GM06990 (cell line): ENCODE measurements around the gene TRIM65.
A peak's percentile ranks its signal among the peaks of the same experiment; 100 is the strongest.

Source experiments
- DNase-seq: peaks from one replicate; pipeline ENCODE4 v3.0.0-alpha.2; 2011; ENCODE audit not compliant: insufficient read length; ENCODE audit errors: extremely low read depth
- H3K27me3 ChIP-seq: replicated peaks from 2 replicates; pipeline ENCODE4 v1.6.0; 2011; ENCODE audit warnings: low read length; ENCODE audit not compliant: control insufficient read depth, insufficient read depth
- H3K36me3 ChIP-seq: 2 replicates; pipeline ENCODE4 v1.5.1; 2011; ENCODE audit warnings: low read length; ENCODE audit not compliant: control insufficient read depth, insufficient read depth
- H3K4me3 ChIP-seq: replicated peaks from 2 replicates; pipeline ENCODE4 v1.5.1; 2011; ENCODE audit warnings: low read depth, mild to moderate bottlenecking, control low read depth, low read length
- TF ChIP-seq, protein P1 (sequence below): IDR thresholded peaks from 2 replicates; pipeline ENCODE4 v1.5.1; 2011; ENCODE audit warnings: low read length, control low read depth, mild to moderate bottlenecking, inconsistent platforms; ENCODE audit not compliant: insufficient read depth, poor library complexity, severe bottlenecking

TRIM65 gene

DNA sequence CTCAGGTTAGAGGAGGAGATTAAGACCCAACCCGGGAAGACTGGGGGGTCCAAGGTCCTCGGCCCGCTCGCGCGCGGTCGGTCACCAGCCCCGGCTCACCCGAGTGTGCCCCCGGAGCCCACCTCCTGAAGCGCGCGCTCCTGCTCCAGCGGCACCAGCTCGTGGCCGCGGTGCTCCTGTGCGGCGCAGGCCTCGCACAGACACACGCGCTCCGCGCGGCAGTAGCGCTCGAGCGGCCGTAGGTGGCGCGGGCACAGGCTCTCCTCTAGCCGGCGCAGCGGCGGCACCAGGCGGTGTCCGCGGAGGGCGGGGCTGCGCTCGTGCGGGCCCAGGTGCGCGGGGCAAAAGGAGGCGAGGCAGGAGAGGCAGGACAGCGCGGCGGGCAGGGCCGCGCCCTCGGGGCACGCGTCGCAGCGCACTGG, 19.0 kb downstream of the TRIM65 start:
- H3K36me3 ChIP-seq = no peaks in the 10 kb centered on the region

DNA sequence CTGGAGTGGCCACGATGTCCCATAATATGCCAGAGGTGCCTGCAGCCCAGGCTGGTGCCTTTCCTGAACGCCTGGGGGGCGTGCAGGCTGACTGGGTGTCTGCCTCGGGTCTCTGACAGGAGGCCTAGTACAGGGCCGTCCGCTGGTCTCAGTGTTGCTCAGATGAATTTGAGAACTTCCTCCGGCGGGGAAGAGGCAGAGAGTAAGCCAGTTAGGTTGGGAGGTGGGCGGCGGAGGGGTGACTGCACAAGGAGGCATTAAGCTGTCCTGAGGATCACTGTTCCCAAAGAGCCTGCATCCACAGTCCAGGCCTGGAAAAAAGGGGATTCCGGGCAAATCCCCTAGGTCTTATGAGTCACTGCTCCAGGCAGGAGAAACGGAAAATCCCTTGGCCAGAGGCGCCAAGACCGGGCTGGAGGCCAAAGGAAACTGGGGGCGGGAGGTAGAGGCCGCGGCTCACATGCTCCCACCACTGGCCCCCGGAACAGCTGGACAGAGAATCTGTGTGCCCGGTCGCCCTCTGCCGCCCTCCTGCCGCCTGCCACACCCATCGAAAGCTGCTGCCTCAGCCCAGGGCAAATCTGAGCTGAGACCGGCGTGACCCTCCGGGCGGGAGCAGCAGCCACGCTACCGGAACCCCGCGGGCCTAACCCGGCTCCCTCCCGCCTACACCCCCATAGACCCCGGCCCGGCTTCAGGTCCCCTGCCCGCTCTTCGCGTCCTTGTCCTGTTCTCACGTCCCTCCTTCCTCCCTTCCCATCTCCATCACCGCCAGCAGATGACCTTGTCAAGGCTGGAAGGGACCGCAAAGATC, 19.6 kb downstream of the TRIM65 start:
- TF ChIP-seq, protein P1, sequence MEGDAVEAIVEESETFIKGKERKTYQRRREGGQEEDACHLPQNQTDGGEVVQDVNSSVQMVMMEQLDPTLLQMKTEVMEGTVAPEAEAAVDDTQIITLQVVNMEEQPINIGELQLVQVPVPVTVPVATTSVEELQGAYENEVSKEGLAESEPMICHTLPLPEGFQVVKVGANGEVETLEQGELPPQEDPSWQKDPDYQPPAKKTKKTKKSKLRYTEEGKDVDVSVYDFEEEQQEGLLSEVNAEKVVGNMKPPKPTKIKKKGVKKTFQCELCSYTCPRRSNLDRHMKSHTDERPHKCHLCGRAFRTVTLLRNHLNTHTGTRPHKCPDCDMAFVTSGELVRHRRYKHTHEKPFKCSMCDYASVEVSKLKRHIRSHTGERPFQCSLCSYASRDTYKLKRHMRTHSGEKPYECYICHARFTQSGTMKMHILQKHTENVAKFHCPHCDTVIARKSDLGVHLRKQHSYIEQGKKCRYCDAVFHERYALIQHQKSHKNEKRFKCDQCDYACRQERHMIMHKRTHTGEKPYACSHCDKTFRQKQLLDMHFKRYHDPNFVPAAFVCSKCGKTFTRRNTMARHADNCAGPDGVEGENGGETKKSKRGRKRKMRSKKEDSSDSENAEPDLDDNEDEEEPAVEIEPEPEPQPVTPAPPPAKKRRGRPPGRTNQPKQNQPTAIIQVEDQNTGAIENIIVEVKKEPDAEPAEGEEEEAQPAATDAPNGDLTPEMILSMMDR = no peak
- Histone ChIP-seq H3K27me3 (no peaks in the 10 kb centered on the region), H3K4me3 (peak overlapping the region; percentile 58), H3K36me3 (no peaks in the 10 kb centered on the region)
- DNase-seq = peak; percentile 61

More for the DNA sequence above, 19.0 kb downstream of the TRIM65 start:
- Histone ChIP-seq H3K4me3 (peak overlapping the region; percentile 58), H3K27me3 (no peaks in the 10 kb centered on the region)
- DNase-seq = peak; percentile 81
- TF ChIP-seq, protein P1 = peak; percentile 39

DNA sequence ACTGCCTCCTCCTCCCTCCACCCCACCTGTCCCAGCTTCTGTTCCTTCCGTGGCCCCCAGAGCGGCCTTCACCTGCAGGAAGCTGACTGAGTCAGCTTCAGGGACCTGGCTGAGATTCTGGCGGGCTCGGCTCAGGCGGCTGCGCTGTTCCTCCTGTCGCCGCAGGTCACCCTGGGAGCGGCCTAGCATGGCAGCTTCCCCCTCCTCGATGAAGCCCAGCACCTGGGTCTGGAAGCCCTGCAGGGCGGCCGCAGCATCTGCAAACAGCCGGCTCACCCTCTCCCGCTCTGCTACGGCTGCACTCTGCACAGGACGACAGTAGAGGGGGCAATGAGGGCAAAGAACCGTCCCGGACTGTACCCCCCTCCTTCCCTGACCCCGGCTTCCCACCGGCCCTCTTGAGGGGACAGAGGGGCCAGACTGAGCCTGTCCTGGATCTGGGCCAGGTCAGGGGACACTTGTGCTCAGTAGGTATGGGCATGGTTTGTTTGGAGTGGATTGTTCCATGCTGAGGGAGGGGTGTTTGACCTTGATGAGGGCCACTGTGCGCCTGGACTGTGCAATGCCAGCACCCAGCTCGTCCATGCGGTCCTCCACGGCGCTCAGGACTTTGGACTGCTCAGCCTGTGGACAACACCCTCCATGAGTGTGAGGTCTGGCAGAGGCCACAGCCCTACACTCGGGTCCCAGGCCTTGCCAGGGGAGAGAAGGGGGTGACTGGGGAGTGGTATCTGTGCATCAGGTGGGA, 20.4 kb downstream of the TRIM65 start:
- Histone ChIP-seq H3K4me3 (peak overlapping the region; percentile 58), H3K27me3 (no peaks in the 10 kb centered on the region), H3K36me3 (no peaks in the 10 kb centered on the region)
- TF ChIP-seq, protein P1 = peak; percentile 51
- DNase-seq = peak; percentile 78

DNA sequence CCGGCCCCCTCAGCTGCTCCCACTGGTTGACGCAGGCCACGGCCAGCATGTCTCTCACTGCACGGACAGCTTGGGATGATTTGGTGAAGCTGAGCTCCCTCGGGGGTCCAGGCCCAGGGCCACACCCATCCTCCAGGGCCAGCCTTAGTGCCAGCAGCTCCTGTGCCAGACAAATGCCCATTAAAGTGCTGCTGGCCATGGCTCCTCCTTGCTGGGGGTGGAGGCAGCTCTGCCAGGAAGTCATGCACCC, 20.9 kb downstream of the TRIM65 start:
- no peak for DNase-seq
- no peaks in the 10 kb centered on the region for H3K36me3 ChIP-seq
- H3K4me3 ChIP-seq = peak overlapping the region; percentile 25
- TF ChIP-seq, protein P1 = no peak
- no peaks in the 10 kb centered on the region for H3K27me3 ChIP-seq

DNA sequence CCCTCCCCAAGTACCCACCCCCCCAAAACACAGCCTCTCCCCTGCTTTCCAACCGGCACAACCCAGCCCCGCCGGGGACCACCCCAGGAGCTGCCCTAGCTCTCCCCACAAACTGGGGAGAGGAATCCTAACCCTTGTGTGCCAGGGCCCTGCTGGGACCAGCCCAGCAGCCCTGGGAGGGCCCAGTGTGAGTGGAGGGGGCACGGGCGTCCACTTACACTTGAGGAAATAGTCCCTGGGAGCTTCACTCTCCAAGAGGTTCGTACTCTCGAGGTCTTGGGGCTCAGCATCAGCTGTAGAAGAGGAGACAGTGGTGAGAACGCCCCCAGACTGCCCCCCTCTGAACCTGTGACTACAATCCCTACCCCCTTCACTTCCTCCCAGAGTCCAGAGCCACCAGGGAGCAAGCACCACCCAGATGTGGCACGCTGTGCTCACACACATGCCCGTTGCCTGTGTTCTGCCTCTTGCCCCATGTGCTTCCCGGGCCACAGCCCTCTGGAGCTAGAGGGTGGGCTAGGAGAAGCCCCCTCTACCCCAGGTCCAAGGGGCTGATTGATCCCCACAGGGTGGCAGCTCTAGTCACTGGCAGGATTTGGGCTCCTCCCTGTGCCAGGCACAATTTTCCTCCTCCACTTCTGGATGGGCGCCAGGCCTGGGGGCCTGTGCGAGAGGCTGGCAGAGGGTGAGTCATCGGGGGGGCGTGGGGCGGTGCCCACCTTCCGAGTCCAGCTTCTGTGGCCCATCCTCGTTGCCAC, 21.4 kb downstream of the TRIM65 start:
- Histone ChIP-seq H3K36me3 (no peaks in the 10 kb centered on the region), H3K27me3 (no peaks in the 10 kb centered on the region), H3K4me3 (no peak overlapping the region)
- TF ChIP-seq, protein P1 = no peak
- no peak for DNase-seq
